ENCODE measurements around the gene GRM1.

The GRM1 gene

DNA sequence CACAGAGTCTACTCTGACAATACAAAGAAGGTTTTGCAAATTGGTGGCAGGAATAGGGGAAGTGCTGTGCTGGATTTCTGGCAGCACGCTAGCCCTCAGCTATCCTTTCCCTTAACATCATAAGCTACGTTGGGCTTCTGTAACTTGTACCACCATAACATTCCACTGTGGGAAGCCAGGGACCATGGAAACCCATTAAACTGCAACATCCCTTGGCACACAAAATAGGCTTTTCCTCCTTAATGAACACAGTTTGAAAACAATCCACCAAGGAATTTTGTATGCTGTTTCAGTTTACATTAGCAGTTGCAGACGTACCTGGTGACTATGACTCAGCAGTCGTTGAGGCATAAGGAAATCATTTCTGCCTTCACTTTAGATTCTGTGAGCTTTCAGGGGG lies 310.9 kb downstream of the GRM1 start:
- DNase-seq, result no peak

- DNase-seq, result no peak
These were observed 312.8 kb downstream of the GRM1 start for GRCh38 chr6:146341493-146342230.

DNA sequence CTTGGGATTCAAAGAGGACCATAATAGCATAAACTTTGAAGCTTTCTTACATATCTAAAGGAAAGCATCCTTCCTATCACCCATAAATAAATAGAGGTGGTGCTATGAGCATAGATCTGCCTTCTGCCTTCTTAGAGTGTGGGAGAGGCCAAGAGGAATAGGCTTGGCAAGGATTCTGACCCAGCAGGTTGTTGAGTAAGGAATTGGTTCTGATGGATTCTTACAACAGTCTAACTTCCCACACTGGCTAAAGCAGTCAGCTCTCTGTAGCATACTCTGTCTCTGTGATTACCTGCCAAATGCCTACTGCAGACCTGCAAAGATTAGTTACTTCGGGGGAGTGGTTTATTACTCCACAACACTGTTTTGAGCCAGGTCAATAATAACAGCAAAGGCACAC lies 316.7 kb downstream of the GRM1 start:
- DNase-seq, result no peak

DNA sequence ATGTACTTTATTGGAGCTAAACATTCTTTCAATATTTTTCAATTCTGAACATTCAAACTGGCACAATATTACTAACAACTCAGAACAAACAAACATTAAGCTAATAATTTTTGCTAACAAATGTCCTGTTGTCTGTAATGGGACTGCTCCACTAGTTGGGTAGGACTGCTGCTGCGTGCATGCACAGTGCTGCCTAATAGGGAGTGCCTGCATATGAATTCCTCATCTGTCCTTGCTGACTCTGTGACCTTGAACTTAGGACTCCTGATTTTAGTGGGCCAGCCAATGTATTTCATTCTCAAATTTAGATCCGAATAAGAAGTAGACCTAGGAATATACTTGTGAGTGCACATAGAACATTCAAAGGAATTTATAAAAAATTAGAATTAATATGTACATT lies 318.2 kb downstream of the GRM1 start:
- DNase-seq, result no peak

DNA sequence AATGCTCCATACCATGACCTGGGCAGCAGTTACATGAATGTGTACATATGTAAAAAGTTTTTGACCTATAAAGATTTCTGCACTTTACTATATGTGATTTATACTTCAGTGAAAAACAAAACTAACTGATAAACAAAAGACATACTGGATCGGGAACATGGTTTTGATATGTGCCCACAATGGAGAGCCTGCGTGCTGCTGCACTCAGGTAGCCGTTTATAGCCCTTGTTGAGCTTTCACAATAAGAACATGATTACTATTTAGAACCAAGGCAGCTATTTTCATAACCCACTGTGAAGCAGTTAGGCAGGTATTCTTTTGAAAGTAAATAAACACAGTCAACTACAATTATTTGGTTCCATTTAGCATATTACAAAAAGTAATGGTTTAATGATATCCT lies 318.8 kb downstream of the GRM1 start:
- no peak for DNase-seq

- no peak for DNase-seq
These were observed 322.2 kb downstream of the GRM1 start for GRCh38 chr6:146351018-146351417.

GRCh38 chr6:146352163-146352562 lies 323.3 kb downstream of the GRM1 start:
- no peak for DNase-seq

GRCh38 chr6:146354451-146354850 lies 325.6 kb downstream of the GRM1 start:
- DNase-seq, result no peak

GRCh38 chr6:146355521-146356100 lies 326.7 kb downstream of the GRM1 start:
- no peak for DNase-seq

- DNase-seq, result no peak
These were observed 328.9 kb downstream of the GRM1 start for GRCh38 chr6:146357578-146358430.

DNA sequence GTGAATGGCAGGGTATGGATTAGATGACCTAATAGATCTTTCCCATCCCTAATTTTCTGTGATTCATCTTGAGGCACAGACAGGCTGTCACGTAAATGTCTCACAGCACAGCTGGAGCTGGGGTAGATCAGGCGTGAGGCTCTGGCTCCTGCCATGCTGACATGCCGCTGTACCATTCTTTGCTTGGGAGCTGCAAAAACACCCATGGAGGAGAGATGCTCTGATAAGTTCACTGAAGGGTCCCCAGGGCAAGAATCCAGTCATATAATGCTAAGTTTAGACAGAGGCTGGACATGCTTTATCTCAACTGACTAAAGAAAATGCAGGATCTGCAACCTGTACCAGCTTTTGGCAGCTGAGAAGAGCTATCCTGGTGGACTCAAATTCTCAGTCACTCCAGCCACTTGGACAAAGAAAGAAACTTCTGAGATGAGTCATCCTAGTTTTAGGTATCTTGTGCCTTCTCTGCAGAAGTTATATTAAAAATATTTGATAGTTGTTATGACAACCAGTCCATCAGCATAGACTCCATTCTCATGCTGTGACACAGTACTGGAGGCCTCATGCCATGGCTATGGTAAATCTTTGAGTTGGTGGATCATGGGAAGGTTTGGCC lies 329.7 kb downstream of the GRM1 start:
- DNase-seq, result no peak

DNA sequence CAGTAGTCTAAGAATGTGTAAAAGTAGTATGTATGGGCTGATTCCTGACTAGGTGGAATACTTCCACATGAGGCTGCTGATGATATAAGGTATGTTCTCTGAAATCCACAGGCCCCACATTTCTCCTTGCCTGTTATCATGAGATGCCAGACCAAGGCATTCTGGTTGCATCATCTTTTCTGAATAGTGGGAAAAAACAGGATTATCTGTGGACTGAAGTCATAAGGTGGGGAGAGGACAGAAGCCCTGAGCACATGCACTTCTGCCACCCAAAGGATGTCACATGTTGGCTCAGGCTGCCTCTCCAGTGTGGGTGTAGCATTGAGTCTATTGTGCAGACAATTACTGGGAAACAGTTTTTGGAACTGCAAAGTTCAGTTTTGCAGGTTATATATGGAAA lies 330.3 kb downstream of the GRM1 start:
- no peak for DNase-seq

DNA sequence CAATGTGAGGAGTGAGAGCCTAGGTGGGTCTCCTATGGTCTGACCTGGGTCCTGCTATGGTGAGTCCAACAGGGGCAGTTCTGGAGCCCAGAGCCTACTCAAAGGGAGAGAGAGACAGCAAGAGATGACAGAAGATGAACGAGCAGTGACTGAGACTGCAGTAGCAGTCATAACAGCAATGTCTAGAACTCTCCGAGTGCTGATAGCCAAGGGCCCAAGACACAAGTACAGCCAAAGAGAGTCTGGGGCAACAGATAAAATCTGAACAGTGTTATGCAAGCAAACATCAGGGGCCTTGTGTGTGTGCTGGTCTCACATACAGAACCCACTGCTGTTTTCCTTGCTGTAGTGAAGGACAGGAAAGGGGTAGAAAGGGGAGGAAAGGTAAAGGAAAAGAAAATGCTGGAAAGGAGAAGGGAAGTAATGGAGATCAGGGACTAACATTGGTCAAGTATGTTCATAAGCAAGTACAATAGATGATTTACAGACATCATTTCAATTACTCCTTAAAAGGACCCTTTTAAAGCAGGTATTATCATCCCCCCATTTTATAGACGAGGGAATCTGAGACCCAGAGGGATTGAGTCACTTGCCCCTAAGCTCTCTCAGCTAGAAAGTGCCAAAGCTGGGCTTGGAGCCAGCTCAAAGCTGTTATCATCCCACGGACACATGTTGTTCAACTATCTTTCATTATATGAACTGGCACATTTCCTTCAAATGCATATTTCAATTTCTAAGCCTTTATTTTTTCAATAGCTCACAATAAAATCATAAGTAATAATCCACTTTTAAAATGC lies 332.5 kb downstream of the GRM1 start:
- DNase-seq, result peak; percentile 64 to 76

DNA sequence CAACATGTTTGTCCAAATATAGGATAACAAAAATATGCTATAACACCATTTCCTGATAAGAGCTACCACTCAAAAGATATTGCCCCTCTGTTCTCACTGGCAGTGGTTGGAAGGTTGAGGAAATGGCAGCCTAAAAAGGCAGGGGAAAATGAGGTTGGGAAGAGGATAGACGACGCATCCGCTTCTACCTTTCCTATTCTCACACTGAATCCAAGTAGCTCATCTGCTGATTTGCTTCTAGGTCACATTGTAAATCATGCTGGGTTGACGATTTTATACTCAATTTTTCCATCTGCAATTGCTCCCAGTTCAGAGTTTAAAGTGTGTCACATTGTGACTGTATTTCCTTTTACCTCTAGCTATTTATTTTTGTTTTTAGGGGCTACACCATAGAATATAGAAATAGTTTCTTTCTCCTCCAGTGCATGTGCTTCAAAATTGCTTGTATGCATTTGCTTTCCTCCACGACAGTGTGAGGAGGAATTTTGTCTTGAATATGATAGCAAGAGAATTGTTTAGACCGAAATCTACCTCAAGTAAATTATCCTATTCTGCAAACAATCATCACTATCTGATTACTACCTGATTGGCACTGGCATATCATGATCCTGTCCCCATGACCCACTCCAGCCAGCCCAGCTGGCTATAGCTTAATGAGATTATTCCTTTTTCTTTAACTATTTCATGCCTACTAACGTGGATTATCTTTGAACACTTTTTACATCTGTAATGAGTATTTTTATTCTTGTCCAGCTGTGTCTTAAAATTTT lies 335.2 kb downstream of the GRM1 start:
- DNase-seq, result peak in 1 of 2 experiments; percentile 40

DNA sequence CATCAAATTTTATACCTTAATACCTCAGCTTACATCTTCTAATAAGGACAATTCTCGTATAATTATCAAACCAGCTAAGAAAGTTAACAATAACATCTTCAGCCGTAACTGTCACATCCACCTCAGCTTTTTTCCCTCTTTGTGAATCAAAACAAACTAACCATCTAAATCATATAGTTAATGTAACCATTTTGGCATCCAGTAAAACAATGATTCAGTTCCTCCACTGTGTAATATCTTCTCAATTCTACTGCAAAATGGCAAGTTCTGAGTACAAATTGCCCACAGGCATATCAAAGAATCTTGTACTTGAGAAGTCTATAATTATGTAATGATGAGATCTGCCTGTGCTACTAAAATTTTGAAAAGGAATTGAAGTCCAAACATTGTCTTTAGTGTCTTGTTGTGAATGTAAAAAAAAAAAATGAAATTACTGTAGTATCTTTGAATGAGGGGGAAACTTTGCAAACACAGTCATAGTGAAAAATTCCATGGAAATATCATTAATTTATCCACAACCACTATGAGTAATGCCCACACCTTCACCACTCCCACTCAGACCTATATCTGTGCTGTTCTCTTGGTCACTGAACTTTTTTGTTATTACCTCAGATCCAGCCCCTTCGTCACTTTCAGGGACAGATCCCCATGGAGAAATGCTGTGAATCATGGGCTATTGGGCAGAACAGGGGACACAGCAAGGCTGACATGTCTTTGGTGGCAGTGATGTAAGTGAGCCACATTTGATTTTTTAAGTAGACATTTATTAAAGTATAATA lies 336.1 kb downstream of the GRM1 start:
- DNase-seq, result no peak

DNA sequence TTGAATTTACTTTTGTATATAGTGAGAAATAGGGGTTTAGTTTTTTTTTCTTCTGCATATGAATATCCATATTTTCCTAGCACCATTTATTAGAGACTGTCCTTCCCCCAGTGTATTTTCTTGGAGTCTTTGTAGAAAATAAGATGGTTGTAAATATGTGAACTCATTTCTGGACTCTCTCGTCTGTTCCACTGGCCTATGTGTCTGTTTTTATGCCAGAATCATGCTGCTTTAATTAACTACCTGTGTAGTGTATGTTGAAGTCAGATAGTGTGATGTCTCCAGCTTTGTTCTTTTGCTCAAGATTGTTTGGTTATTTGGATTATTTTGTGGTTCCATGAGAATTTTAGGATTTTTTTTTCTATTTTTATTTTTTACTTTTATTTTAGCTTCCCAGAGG lies 338.2 kb downstream of the GRM1 start:
- no peak for DNase-seq

DNA sequence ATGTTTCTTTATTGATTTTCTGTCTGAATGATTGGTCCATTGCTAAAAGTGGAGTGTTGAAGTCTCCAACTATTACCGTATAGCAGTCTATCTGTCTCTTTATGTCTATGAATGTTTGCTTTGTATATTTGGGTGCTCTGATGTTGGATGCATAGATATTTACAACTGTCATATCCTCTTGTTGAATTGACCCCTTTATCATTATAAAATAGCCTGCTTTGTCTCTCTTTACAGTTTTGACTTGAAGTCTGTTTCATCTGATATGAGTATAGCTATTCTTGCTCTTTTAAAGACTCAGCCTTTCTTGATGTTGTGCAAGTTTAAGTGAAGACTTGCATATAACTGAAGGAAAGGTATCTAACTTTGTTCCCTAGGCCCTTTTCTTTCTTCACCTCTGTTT lies 341.0 kb downstream of the GRM1 start:
- DNase-seq, result no peak

GRCh38 chr6:146381486-146381885 lies 352.6 kb downstream of the GRM1 start:
- DNase-seq, result no peak

- DNase-seq, result no peak
These were observed 360.0 kb downstream of the GRM1 start for GRCh38 chr6:146388736-146389364.

GRCh38 chr6:146389740-146390139 lies 360.9 kb downstream of the GRM1 start:
- DNase-seq, result no peak

DNA sequence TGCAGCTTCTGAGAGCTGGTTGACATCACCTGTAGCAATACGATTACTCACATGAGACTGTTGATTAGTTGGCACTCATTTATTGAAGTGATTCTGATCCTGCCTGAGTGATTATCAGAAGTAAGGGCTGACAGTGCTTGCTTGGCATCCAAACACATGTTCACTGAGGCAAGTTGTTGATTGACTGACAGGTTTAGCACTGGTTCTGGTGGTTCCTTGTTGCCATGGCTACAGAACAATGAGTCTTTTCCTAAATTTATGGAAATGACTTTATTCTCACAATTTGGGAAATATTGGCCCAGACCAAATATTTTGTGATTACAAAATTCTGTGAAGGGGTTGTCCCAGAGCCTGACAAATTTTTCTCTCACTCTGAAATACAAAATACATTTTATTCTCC lies 368.8 kb downstream of the GRM1 start:
- DNase-seq, result no peak

Measured in NCI-H524 (cell line).